Endodermal cell (in vitro differentiated cells): ENCODE measurements around the gene LRRC1. TPM values are rescaled to one million over a fixed set of nuclear protein-coding genes. Genes with fewer than 3 reads are reported as not detected.

Source experiments
- DNase-seq: peaks from one replicate; pipeline ENCODE4 v3.0.0-alpha.2; 2017
- H3K27ac ChIP-seq: 2 replicates; pipeline ENCODE4 v1.5.1; 2013; ENCODE audit warnings: mild to moderate bottlenecking, low read depth, low read length, moderate library complexity
- H3K27me3 ChIP-seq: 2 replicates; pipeline ENCODE4 v1.6.1; 2013; ENCODE audit warnings: mild to moderate bottlenecking, low read length, moderate library complexity; ENCODE audit not compliant: insufficient read depth, control insufficient read depth, poor library complexity, severe bottlenecking
- H3K36me3 ChIP-seq: 2 replicates; pipeline ENCODE4 v1.7.0; 2013; ENCODE audit warnings: mild to moderate bottlenecking, low read length, moderate library complexity; ENCODE audit not compliant: control insufficient read depth, insufficient read depth
- H3K4me1 ChIP-seq: one replicate; pipeline ENCODE4 v1.7.0; 2013; ENCODE audit warnings: low read length; ENCODE audit not compliant: control insufficient read depth, insufficient read depth
- H3K4me3 ChIP-seq: 2 replicates; pipeline ENCODE4 v1.5.1; 2013; ENCODE audit warnings: mild to moderate bottlenecking, low read length, moderate library complexity
- H3K9ac ChIP-seq: 2 replicates; pipeline ENCODE4 v1.6.1; 2013; ENCODE audit warnings: mild to moderate bottlenecking, low read length, moderate library complexity; ENCODE audit not compliant: poor library complexity, severe bottlenecking; ENCODE audit errors: extremely low read depth
- H3K9me3 ChIP-seq: 2 replicates; pipeline ENCODE4 v1.6.1; 2013; ENCODE audit warnings: mild to moderate bottlenecking, low read length, moderate library complexity; ENCODE audit not compliant: control insufficient read depth
- H3K27ac Mint-ChIP-seq: 2 replicates; pipeline ENCODE4 v1.8.0; 2020; ENCODE audit warnings: mixed read lengths
- H3K27me3 Mint-ChIP-seq: 2 replicates; pipeline ENCODE4 v1.8.0; 2021; ENCODE audit warnings: mild to moderate bottlenecking, mixed read lengths; ENCODE audit not compliant: insufficient read depth
- H3K36me3 Mint-ChIP-seq: 2 replicates; pipeline ENCODE4 v1.8.0; 2020; ENCODE audit warnings: low read depth, mixed read lengths
- H3K4me1 Mint-ChIP-seq: 2 replicates; pipeline ENCODE4 v1.8.0; 2020; ENCODE audit warnings: mixed read lengths
- H3K4me3 Mint-ChIP-seq: 2 replicates; pipeline ENCODE4 v1.8.0; 2020; ENCODE audit warnings: mild to moderate bottlenecking, moderate library complexity, mixed read lengths
- H3K9me3 Mint-ChIP-seq: 2 replicates; pipeline ENCODE4 v1.8.0; 2020; ENCODE audit warnings: mild to moderate bottlenecking, mixed read lengths
- WGBS, 2 experiments: methylation state at CpG; one replicate each; pipeline versions ENCODE4 v1.1.5 to v1.1.7; 2013; ENCODE audit warnings: missing lambda C conversion rate in 2 of 2, mixed read lengths in 1 of 2; ENCODE audit not compliant: insufficient coverage in 1 of 2, insufficient read length in 1 of 2; 5-methylcytosine and 5-hydroxymethylcytosine counted together
- total RNA-seq, 2 donors: library from RNA; stranded (reverse); fragmentation: NEBNext Ultra II Directional in 1 of 2; extraction: Animal tissue kit (Norgen Biotek cat#: 25700) in 1 of 2; gene quantifications; 2 replicates in 1 of 2; 3 replicates in 1 of 2; pipeline ENCODE4 v1.2.1, GENCODE V29; 2021
- TF ChIP-seq, protein P1 (sequence below): fragments of 200-600 bp; sonication (generic); conservative IDR thresholded peaks from 2 replicates; pipeline ENCODE4 v1.5.0; 2021; ENCODE audit warnings: antibody characterized with exemption, mild to moderate bottlenecking

The LRRC1 gene
- total RNA-seq, 2 donors from 2014 or later, result 14.1 to 15.3 TPM

DNA sequence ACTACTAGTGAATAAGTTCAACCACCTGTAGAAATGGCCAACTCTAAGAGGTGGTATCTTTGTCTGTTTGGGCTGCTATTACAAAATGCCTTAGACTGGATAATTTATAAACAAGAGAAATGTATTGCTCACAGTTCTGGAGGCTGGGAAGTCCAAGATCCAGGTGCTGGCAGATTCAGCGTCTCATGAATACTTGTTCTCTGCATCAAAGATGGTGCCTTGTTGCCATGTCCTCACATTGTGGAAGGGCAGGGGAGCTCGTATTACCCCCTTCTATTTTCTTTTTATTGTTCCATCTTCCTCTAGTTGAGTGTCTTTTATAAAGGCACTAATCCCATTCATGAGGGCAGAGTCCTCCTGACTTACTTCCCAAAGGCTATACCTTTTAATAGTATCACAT lies 58.0 kb downstream of the LRRC1 start:
- H3K9ac ChIP-seq, result no peak overlapping the region
- TF ChIP-seq, protein P1, sequence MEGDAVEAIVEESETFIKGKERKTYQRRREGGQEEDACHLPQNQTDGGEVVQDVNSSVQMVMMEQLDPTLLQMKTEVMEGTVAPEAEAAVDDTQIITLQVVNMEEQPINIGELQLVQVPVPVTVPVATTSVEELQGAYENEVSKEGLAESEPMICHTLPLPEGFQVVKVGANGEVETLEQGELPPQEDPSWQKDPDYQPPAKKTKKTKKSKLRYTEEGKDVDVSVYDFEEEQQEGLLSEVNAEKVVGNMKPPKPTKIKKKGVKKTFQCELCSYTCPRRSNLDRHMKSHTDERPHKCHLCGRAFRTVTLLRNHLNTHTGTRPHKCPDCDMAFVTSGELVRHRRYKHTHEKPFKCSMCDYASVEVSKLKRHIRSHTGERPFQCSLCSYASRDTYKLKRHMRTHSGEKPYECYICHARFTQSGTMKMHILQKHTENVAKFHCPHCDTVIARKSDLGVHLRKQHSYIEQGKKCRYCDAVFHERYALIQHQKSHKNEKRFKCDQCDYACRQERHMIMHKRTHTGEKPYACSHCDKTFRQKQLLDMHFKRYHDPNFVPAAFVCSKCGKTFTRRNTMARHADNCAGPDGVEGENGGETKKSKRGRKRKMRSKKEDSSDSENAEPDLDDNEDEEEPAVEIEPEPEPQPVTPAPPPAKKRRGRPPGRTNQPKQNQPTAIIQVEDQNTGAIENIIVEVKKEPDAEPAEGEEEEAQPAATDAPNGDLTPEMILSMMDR, result no peak
- Mint-ChIP-seq H3K27ac (no peak overlapping the region), H3K36me3 (no peaks in the 10 kb centered on the region), H3K4me3 (no peak overlapping the region), H3K9me3 (no peaks in the 10 kb centered on the region), H3K4me1 (peaks cover 7% of the 10 kb centered on the region), H3K27me3 (no peaks in the 10 kb centered on the region)
- no peak overlapping the region for H3K4me3 ChIP-seq
- no peaks in the 10 kb centered on the region for H3K9me3 ChIP-seq
- H3K36me3 ChIP-seq, result no peaks in the 10 kb centered on the region
- 60 to 76% methylated on average over 1 to 2 of the region's 2 CpGs for WGBS, 2 experiments
- no peak overlapping the region for H3K27ac ChIP-seq
- H3K27me3 ChIP-seq, result no peaks in the 10 kb centered on the region
- no peaks in the 10 kb centered on the region for H3K4me1 ChIP-seq
- DNase-seq, result no peak

DNA sequence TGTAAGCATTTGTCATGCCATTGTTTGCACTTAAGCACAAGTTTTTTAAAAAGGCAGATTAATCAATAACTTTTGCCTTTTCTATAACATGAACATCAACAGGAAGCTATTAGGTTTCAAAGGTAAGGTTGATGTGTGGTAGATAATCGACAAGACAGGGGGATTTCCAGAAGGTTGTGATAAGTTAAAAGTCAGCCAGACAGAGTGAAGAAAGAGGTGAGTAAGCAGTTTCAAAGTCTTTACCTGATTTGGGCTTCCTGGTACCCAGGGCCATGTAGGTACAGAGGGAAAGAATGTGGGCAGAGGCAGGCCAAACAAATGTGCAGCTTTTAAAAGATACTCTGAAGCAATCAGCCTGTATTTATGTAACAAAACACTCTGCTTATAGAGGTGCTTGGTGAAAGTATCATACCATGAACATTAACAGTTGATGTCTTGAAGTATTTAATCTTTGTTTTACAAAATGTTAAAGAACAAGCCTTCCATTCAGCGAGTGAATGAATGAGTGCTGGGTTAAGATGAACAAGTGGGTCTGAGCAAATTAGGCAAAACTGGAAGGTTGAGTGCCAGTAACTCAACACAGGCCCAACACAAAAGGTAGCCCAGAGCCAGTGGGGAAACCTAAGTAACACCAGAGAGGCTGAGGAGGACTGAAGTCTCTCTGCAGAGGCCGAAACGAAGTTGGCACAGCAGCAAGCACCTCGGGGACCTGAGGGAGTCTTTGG lies 60.2 kb downstream of the LRRC1 start:
- Histone ChIP-seq H3K4me3 (no peak overlapping the region), H3K36me3 (no peaks in the 10 kb centered on the region), H3K27ac (no peak overlapping the region), H3K9me3 (no peaks in the 10 kb centered on the region), H3K9ac (no peak overlapping the region), H3K27me3 (no peaks in the 10 kb centered on the region), H3K4me1 (no peaks in the 10 kb centered on the region)
- no peaks in the 10 kb centered on the region for H3K36me3 Mint-ChIP-seq
- H3K4me3 Mint-ChIP-seq, result no peak overlapping the region
- TF ChIP-seq, protein P1, result no peak
- no peaks in the 10 kb centered on the region for H3K27me3 Mint-ChIP-seq
- WGBS, 2 experiments, result 91 to 100% methylated on average over 1 to 5 of the region's 5 CpGs
- no peak overlapping the region for H3K27ac Mint-ChIP-seq
- no peaks in the 10 kb centered on the region for H3K9me3 Mint-ChIP-seq
- peaks cover 7% of the 10 kb centered on the region for H3K4me1 Mint-ChIP-seq
- DNase-seq, result no peak

DNA sequence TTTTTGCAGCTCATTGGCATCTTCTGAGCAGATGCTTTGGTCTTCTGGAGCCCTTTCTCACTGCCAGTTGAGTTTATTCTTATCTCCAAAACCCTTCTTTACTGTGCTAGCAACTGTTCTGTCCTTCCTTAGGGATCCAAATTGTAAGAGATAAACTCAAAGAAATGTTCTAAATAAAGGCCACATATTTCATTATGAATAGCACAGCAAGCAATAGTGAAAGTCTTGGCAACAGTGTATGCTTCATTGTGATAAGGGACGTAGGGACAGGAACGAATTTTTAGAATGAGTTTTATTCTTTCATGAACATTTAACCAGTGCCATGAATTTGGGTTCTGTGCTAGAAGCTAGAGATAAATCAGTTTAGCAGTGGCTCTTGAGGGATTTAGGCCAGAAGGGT lies 61.1 kb downstream of the LRRC1 start:
- no peak overlapping the region for H3K4me3 ChIP-seq
- no peak overlapping the region for H3K9ac ChIP-seq
- TF ChIP-seq, protein P1, result no peak
- peaks cover 11% of the 10 kb centered on the region for H3K4me1 Mint-ChIP-seq
- no peaks in the 10 kb centered on the region for H3K27me3 ChIP-seq
- H3K4me3 Mint-ChIP-seq, result no peak overlapping the region
- no peak overlapping the region for H3K27ac Mint-ChIP-seq
- H3K36me3 Mint-ChIP-seq, result no peaks in the 10 kb centered on the region
- no peaks in the 10 kb centered on the region for H3K9me3 Mint-ChIP-seq
- 98% methylated on average over 2 of the region's 2 CpGs; no CpG with 5 or more reads in 1 of the 2 experiments for WGBS, 2 experiments
- no peak overlapping the region for H3K27ac ChIP-seq
- no peak for DNase-seq
- H3K27me3 Mint-ChIP-seq, result no peaks in the 10 kb centered on the region
- no peaks in the 10 kb centered on the region for H3K9me3 ChIP-seq
- no peaks in the 10 kb centered on the region for H3K4me1 ChIP-seq
- no peaks in the 10 kb centered on the region for H3K36me3 ChIP-seq
